GM18511 (cell line): ENCODE measurements around the gene GID4.

ENCODE experiments used
- ATAC-seq: cut with Tn5 transposase; IDR thresholded peaks from one replicate; pipeline ENCODE4 v1.9.1; 2021; ENCODE audit warnings: mild to moderate bottlenecking, moderate library complexity; ENCODE audit not compliant: unreplicated experiment

The GID4 gene

DNA sequence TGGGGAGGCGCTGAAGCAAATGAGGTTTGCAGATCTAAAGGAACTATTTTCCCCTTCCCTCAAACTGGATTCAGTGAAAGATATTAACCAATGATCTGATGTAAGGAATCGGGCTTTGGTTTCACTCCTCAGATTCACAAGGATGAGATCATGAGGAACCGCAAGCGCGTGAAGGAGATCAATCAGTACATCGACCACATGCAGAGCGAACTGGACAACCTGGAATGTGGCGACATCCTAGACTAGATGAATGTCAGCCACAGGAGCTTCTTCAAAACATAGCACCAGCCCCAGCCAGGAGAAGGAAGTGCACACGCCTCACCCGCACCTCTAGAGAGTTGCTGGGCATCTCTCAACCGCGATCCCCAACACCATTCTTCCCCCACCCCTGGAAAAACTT lies 22.8 kb upstream of the GID4 start:
- no peak for ATAC-seq

DNA sequence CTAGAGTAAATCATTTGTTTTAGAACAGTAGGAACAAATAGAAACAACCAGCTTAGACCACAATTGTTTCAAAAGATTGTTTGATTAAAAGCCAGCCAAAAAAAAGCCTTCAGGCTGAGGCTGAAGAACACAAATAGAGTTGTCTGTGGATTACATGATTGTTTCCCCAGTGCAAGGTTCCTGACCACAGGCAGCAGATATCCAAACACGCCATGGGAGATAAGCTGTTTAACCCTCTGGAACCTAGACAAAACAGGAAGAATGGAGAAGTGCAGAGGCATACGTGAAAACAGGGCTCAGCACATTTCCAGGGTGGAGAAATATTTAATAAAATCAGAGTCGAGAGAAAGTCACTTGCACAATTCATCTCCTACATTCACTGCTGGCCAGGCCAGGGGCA lies 21.2 kb upstream of the GID4 start:
- ATAC-seq, result no peak

- no peak for ATAC-seq
Observed at GRCh38 chr17:18018411-18018921, 20.7 kb upstream of the GID4 start.

DNA sequence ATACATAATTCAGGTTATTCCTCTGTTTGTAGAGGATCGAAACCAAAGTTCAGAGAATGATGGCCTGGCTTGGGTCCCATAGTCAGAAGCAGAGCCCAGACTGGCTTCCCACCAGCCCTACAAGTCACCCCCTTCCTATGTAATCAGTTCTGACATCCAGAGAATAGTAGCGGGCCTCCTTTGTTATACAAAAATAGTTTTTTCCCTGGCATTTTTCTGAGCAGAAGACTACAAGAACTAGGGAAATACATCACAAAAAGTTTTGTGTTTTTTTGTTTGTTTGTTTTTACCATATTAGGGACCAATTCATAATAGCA lies 19.4 kb upstream of the GID4 start:
- ATAC-seq, result no peak

DNA sequence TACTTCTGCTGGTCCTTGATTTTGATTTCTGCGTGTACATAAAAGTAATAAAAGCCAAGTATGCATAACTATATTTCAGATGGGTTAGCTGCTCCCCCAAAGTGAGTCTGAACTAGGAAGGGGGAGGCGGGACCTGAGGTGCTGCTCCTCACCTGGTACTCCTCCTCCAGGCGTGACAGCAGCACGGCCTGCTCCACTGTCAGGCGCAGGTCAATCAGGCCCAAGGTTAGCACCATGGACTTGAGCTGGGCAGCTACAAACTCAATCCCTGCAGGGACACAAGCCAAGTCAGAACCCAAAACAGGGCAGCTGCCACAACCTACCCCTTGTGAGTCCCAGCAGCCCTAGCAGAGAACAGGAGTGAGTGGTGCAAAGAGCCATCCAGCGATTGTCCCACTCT lies 18.2 kb upstream of the GID4 start:
- no peak for ATAC-seq

DNA sequence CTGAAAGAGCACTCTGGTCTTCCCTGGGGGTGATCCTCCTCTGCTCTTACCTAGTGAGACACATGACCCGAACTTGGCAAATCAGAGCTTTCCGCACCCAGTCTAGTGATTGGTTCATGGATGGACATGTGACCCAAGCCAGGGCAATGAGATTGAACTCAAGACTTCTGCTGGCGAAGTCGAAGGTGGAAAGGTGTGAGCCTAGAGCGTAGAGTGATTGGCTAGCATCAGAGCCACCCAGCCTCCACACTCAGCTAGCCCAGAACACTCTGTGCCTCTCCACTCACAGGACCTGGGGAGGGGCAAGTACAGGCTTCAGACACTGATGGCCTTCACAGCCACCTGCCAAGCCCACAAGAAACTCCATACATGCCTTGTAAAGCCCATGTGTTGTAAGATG lies 17.8 kb upstream of the GID4 start:
- ATAC-seq, result no peak

DNA sequence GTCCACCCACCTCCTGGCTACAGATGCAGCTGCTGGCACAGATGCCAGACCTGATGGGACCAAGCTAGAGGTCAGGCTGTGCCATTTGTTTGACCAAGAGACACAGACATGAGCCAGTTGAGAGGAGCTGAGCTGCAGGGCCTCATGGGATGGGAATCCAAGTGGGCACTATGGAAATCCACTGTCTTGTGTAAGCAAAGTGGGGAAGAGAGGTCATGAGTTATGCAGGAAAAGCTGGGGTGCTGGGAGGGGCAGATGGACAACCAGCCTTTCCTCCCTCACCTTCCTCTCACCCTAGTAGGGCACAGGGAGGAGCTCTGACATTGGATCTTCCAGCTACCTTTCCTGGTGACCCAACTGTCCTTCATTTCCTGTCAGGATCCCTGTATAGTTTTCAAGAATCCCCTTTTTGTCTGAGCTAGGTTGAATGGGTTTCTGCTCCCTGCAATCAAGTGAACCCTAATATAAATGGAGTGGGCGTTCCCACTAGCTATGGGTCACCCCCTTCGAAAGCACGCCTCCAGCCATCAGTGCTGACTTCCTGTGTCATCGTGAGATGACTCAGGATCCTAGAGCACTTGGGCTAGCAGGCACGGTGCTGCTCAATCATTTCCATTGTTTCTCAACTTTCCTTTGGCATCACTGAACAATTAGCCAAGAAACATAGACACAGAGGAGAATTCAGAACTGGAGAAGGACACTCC lies 13.8 kb upstream of the GID4 start:
- ATAC-seq, result peak; percentile 95

GRCh38 chr17:18025945-18026776 lies 13.0 kb upstream of the GID4 start:
- ATAC-seq, result peak; percentile 58

GRCh38 chr17:18027280-18027679 lies 11.9 kb upstream of the GID4 start:
- no peak for ATAC-seq

- ATAC-seq, result no peak
Observed at GRCh38 chr17:18028114-18028951, 10.9 kb upstream of the GID4 start.

GRCh38 chr17:18028952-18029540 lies 10.2 kb upstream of the GID4 start:
- ATAC-seq, result no peak

- no peak for ATAC-seq
Observed at GRCh38 chr17:18031955-18032354, 7.3 kb upstream of the GID4 start.

DNA sequence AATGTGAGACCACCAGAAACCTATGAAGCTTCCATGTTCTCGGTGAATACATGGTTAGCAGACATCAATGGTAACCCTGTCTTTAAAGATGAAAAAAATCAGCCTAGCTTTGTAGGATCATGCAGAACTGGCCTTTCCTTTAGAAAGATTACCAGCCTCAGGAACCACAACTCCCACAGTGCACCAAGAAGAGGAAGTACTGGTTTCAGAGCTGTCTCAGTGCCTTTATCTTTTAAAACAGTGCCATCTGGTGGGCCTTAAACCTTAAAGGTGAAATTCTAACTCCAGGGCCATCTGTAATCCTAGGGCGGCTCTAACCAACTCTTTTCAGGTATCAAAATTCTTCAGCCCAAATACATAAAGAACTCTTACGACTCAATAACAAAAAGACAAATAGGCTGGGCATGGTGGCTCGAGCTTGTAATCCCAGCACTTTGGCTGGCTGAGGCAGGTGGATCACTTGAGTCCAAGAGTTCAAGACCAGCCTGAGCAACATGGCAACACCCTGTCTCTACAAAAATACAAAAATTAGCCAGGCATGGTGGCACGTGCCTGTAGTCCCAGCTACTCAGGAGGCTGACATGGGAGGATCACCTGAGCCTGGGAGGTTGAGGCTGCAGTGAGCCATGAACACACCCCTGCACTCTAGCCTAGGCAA lies 5.6 kb upstream of the GID4 start:
- no peak for ATAC-seq

- no peak for ATAC-seq
Observed at GRCh38 chr17:18035704-18036103, 3.5 kb upstream of the GID4 start.

DNA sequence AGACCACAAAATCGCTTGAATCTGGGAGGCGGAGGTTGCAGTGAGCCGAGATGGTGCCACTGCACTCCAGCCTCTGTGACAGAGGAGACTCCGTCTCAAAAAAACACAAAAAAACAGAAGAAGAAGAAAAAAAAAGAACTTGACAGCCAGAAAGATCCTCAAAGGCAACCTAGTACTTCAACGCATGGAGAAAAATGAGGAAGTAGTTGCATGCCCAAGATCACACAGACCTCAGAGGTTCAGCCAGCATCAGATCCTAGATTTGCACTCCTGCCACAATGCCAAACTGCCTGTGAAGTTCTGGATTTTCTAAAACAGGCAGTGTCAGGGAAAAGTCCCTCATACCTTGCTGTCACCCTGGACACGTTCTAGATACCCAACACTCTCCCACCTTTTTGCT lies 1.7 kb upstream of the GID4 start:
- ATAC-seq, result no peak

GRCh38 chr17:18038149-18038850 lies 908 bp upstream of the GID4 start:
- ATAC-seq, result no peak

- peak; percentile 33 for ATAC-seq
Observed at GRCh38 chr17:18039535-18040260, 490 bp downstream of the GID4 start.

- ATAC-seq, result no peak
Observed at GRCh38 chr17:18040261-18040858, 1.2 kb downstream of the GID4 start.

- no peak for ATAC-seq
Observed at GRCh38 chr17:18041776-18042175, 2.6 kb downstream of the GID4 start.
